Mammary epithelial cell (primary cell): ENCODE measurements around the gene KPNA1.

Experiments used
- EZH2 ChIP-seq: IDR thresholded peaks from 2 replicates; pipeline ENCODE4 v1.6.1; 2012; ENCODE audit warnings: low read length, inconsistent platforms, borderline replicate concordance
- TF ChIP-seq, protein P1 (sequence below), 2 donors: IDR thresholded peaks in 1 of 2; conservative IDR thresholded peaks in 1 of 2; 2 replicates each; pipeline ENCODE4 v1.5.1; 2011 to 2012; ENCODE audit warnings: inconsistent platforms in 2 of 2, low read length in 2 of 2, mild to moderate bottlenecking in 2 of 2, control low read depth in 1 of 2, low read depth in 1 of 2; ENCODE audit not compliant: insufficient read depth in 1 of 2; ENCODE audit errors: extremely low read depth in 1 of 2

DNA sequence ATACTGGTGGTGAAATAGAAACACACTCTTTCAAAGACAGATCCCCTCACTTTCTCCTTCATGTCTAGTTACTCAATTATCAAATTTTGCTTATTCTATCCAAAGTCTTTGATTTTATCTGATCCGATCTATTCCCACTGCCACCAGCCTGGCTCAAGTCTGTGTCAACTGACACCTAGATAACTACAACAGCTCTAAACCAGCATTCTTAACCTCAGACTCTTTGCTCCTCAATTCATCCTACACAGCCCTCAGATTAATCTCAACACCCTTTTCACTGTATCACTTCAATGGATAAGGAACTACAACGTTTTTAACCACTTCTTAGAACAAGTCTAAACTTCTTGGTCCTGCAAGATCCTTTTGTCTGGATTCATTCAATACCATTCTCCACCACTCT, 9.1 kb downstream of the KPNA1 start:
- TF ChIP-seq, protein P1, sequence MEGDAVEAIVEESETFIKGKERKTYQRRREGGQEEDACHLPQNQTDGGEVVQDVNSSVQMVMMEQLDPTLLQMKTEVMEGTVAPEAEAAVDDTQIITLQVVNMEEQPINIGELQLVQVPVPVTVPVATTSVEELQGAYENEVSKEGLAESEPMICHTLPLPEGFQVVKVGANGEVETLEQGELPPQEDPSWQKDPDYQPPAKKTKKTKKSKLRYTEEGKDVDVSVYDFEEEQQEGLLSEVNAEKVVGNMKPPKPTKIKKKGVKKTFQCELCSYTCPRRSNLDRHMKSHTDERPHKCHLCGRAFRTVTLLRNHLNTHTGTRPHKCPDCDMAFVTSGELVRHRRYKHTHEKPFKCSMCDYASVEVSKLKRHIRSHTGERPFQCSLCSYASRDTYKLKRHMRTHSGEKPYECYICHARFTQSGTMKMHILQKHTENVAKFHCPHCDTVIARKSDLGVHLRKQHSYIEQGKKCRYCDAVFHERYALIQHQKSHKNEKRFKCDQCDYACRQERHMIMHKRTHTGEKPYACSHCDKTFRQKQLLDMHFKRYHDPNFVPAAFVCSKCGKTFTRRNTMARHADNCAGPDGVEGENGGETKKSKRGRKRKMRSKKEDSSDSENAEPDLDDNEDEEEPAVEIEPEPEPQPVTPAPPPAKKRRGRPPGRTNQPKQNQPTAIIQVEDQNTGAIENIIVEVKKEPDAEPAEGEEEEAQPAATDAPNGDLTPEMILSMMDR (conservative IDR thresholded peaks at IDR 0.05 in 1 of 2, IDR thresholded peaks at IDR 0.05 in 1 of 2; ENCODE audit: extremely low read depth in 1 of 2, insufficient read depth in 1 of 2, low read depth in 1 of 2, low read length in 2 of 2): no peak
- no peak for TF ChIP-seq EZH2
